K562 treated with DMSO at 1 percent for 4 hours (cell line): ENCODE measurements around the gene OR52E4. TPM values are rescaled to one million over a fixed set of nuclear protein-coding genes. Genes with fewer than 3 reads are reported as not detected.

Experiments used
- total RNA-seq: library from RNA; unstranded; fragments of 300-600 nt; gene quantifications from 2 replicates; pipeline ENCODE4 v1.2.3, GENCODE V29; 2022; ENCODE audit not compliant: insufficient read depth

Gene OR52E4
- not detected in 2 replicates for total RNA-seq

GRCh38 chr11:5880329-5880728, at the start of gene OR52E4:
OR52E4 (plus strand) TSS chr11:5880629; CDS start chr11:5884293, 3,664 bp downstream.

GRCh38 chr11:5841797-5842196, 38.6 kb upstream of the OR52E4 start, which contains the start of gene OR52E6:
OR52E6 (minus strand) TSS chr11:5841897; CDS start chr11:5841897, 0 bp downstream.

GRCh38 chr11:5857590-5857989, 22.8 kb upstream of the OR52E4 start, which contains the start of gene OR52E8:
OR52E8 (minus strand) TSS chr11:5857690; CDS start chr11:5857690, 0 bp downstream.

GRCh38 chr11:5892908-5893307, 12.5 kb downstream of the OR52E4 start, which contains the start of gene OR52E5:
OR52E5 (plus strand) TSS chr11:5893208; CDS start chr11:5900777, 7,569 bp downstream.

Other genes with a start within 250 kb of the OR52E4 start
- gene TRIM5, start 195.6 kb upstream of the OR52E4 start, total RNA-seq = 11.6 and 13.1 TPM in 2 replicates
- gene TRIM22, start 190.8 kb upstream of the OR52E4 start, total RNA-seq = 0.41 and 0.45 TPM in 2 replicates
- gene OR56B1, start 144.2 kb upstream of the OR52E4 start, total RNA-seq = not detected in 2 replicates
- not detected in 2 replicates for gene OR52N4, start 126.4 kb upstream of the OR52E4 start, total RNA-seq
- not detected in 2 replicates for gene OR52N5, start 97.3 kb upstream of the OR52E4 start, total RNA-seq
- gene OR52N1, start 89.4 kb upstream of the OR52E4 start, total RNA-seq = not detected in 2 replicates
- gene OR52N2, start 71.7 kb upstream of the OR52E4 start, total RNA-seq = not detected in 2 replicates
- gene OR52E6, start 38.7 kb upstream of the OR52E4 start, total RNA-seq = not detected in 2 replicates
- gene OR52E8, start 22.9 kb upstream of the OR52E4 start, total RNA-seq = not detected in 2 replicates
- not detected in 2 replicates for gene OR52E5, start 12.6 kb downstream of the OR52E4 start, total RNA-seq
- gene OR56A3, start 61.6 kb downstream of the OR52E4 start, total RNA-seq = not detected in 2 replicates
- not detected in 2 replicates for gene OR56A5, start 87.9 kb downstream of the OR52E4 start, total RNA-seq
- not detected in 2 replicates for gene OR52L1, start 106.4 kb downstream of the OR52E4 start, total RNA-seq
- not detected in 2 replicates for gene OR56A4, start 126.3 kb downstream of the OR52E4 start, total RNA-seq
- gene OR56A1, start 150.1 kb downstream of the OR52E4 start, total RNA-seq = not detected in 2 replicates
- gene OR56B4, start 227.1 kb downstream of the OR52E4 start, total RNA-seq = not detected in 2 replicates